Adrenal gland (tissue), 12 donors: ENCODE results near the gene KIAA0930. TPM values are rescaled to one million over a fixed set of nuclear protein-coding genes. Genes with fewer than 3 reads are reported as not detected.
A peak's percentile ranks its signal among the peaks of the same experiment; 100 is the strongest.

Experiments
- DNase-seq, 7 donors: peaks; one replicate each; pipeline ENCODE4 v3.0.0-alpha.2; 2019 to 2020
- H3K27ac ChIP-seq, 5 donors: fragments of 200-600 bp; sonication (generic) in 4 of 5; 1 replicate in 3 of 5; 2 replicates in 2 of 5; pipeline versions ENCODE4 v1.5.1 to v1.8.0; 2016 to 2020; ENCODE audit warnings: mild to moderate bottlenecking in 1 of 5
- H3K27me3 ChIP-seq: fragments of 200-600 bp; 2 replicates; pipeline ENCODE4 v1.8.0; 2021
- H3K36me3 ChIP-seq, 2 donors: fragments of 200-600 bp; replicated peaks in 1 of 2; 1 replicate in 1 of 2; 2 replicates in 1 of 2; pipeline versions ENCODE4 v1.5.1 to v1.8.0; 2018 to 2022
- H3K4me1 ChIP-seq, 2 donors: fragments of 200-600 bp; replicated peaks in 1 of 2; 1 replicate in 1 of 2; 2 replicates in 1 of 2; pipeline versions ENCODE4 v1.5.1 to v1.8.0; 2018 to 2021
- H3K4me3 ChIP-seq, 4 donors: fragments of 200-600 bp; sonication (generic) in 3 of 4; one replicate each; pipeline ENCODE4 v1.5.1; 2016 to 2018
- H3K9me3 ChIP-seq, 3 donors: fragments of 200-600 bp; sonication (generic) in 1 of 3; replicated peaks in 1 of 3; 1 replicate in 2 of 3; 2 replicates in 1 of 3; pipeline versions ENCODE4 v1.5.1 to v1.8.0; 2016 to 2021
- POLR2A ChIP-seq, 2 donors: fragments of 450-650 bp; IDR thresholded peaks; one replicate each; pipeline ENCODE4 v1.6.1; 2017; ENCODE audit warnings: antibody characterized with exemption in 2 of 2, mild to moderate bottlenecking in 2 of 2, moderate library complexity in 1 of 2
- WGBS, 4 donors: extraction: QIAGEN DNeasy Blood & Tissue Kit in 2 of 4; methylation state at CpG; one replicate each; pipeline versions ENCODE4 v1.1.5 to v1.1.7; 2013 to 2017; 5-methylcytosine and 5-hydroxymethylcytosine counted together
- intact Hi-C, 2 donors: fragments of 100-400 bp; cut with DNase I; formaldehyde crosslinking; loops; one replicate each; pipeline versions ENCODE4 v1.14.1 to v1.15.0; 2022 to 2023
- polyA plus RNA-seq, 3 donors: library from polyadenylated mRNA; stranded (reverse); fragments of 200-250 nt in 2 of 3; fragments of 350-450 nt in 1 of 3; fragmentation: Illumina TruSeq in 1 of 3; extraction: RNeasy Lipid Tissue Mini Kit (QIAGEN cat#74804) in 1 of 3; gene quantifications; one replicate each; pipeline ENCODE4 v1.2.3, GENCODE V29; 2013 to 2014
- total RNA-seq, 9 donors: library from RNA; depleted of rRNA in 4 of 9; stranded (reverse); fragments of >200 nt in 4 of 9; fragments of 120-200 nt in 1 of 9; fragmentation: NEBNext Ultra II Directional in 1 of 9; extraction: Animal tissue kit (Norgen Biotek cat#: 25700) in 1 of 9; gene quantifications; one replicate each; pipeline versions ENCODE4 v1.1.0 to v1.2.4, GENCODE V29; 2013 to 2023
- TF ChIP-seq, protein P1 (sequence below), 6 experiments: fragments of 450-650 bp in 4 of 6; fragments of 200-600 bp in 2 of 6; sonication (generic) in 1 of 6; IDR thresholded peaks; 1 replicate in 5 of 6; 2 replicates in 1 of 6; pipeline versions ENCODE4 v1.5.1 to v1.8.0; 2016 to 2021; ENCODE audit warnings: antibody characterized with exemption in 6 of 6, mild to moderate bottlenecking in 2 of 6, moderate library complexity in 1 of 6
- donor health status: healthy with polysubstance abuse.
- donor health status: Bipolar disorder and iron deficiency.
- donor health status: DM: yes; HTN: yes; CAD: no.
- donor health status: DM: no; HTN: no; CAD: no.
- donor health status: DM: no; HTN: no; CAD: no.
- donor health status: DM: yes; HTN: yes; CAD: no.

Gene KIAA0930
- total and polyA plus RNA-seq, 12 donors = 40.3 to 183 (median 96.4) TPM

DNA sequence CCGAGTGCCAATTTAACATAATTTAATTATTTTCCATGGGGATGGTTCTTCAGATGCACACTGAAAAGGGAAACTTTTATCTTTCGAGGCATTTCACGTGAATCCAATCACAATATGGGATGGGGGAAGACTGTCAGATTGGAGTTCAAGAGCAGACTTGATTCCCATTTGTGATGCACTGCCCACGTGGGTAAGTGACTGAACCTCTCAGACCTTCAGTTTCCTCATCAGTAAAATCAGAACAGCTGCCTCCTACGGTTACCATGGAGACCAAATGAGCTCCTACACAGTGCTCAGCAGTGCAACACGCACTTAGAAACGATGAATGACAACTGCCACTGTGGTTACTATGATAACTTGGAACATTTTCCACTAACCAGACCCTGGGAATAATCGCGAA, 21.7 kb downstream of the KIAA0930 start:
- WGBS, 4 donors = 70 to 83% (median 81%) methylated on average over 9 of the region's 9 CpGs
- H3K27ac ChIP-seq = no peak overlapping the region
- H3K4me1 ChIP-seq = peaks cover 5% of the 10 kb centered on the region in 2 donors
- no peak for DNase-seq
- H3K36me3 ChIP-seq = no peaks in the 10 kb centered on the region
- intact Hi-C loops = no loop called here
- TF ChIP-seq POLR2A (IDR thresholded peaks at IDR 0.05) = no peak
- TF ChIP-seq, protein P1, sequence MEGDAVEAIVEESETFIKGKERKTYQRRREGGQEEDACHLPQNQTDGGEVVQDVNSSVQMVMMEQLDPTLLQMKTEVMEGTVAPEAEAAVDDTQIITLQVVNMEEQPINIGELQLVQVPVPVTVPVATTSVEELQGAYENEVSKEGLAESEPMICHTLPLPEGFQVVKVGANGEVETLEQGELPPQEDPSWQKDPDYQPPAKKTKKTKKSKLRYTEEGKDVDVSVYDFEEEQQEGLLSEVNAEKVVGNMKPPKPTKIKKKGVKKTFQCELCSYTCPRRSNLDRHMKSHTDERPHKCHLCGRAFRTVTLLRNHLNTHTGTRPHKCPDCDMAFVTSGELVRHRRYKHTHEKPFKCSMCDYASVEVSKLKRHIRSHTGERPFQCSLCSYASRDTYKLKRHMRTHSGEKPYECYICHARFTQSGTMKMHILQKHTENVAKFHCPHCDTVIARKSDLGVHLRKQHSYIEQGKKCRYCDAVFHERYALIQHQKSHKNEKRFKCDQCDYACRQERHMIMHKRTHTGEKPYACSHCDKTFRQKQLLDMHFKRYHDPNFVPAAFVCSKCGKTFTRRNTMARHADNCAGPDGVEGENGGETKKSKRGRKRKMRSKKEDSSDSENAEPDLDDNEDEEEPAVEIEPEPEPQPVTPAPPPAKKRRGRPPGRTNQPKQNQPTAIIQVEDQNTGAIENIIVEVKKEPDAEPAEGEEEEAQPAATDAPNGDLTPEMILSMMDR (IDR thresholded peaks at IDR 0.05) = no peak
- no peaks in the 10 kb centered on the region for H3K9me3 ChIP-seq
- H3K4me3 ChIP-seq = no peak overlapping the region
- no peaks in the 10 kb centered on the region for H3K27me3 ChIP-seq

DNA sequence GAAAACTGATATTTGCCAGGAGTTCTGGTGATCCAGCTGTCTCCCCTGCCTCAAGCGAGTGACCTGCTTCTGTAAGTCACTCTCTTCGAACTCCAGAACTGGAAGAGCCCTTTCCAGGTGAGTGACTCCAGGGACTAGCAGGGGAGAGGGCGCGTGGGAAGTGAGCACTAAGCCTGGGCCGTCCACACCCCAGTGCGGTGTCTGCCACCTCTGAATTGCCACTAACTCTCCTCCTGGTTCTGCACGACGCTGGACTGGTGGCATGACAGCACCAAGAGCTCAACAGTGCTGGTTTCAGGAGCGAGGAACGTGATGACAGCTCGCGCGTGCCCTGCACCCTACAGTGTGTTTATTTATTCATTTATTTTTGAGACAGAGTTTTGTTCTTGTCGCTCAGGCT, 22.9 kb downstream of the KIAA0930 start:
- WGBS, 4 donors = 92 to 95% (median 94%) methylated on average over 13 to 14 of the region's 14 CpGs
- intact Hi-C loops = no loop called here
- Histone ChIP-seq H3K27ac (no peak overlapping the region), H3K4me3 (no peak overlapping the region), H3K9me3 (no peaks in the 10 kb centered on the region), H3K27me3 (no peaks in the 10 kb centered on the region), H3K4me1 (peaks cover 4 to 6% of the 10 kb centered on the region in 2 donors), H3K36me3 (no peaks in the 10 kb centered on the region)
- TF ChIP-seq, protein P1 (IDR thresholded peaks at IDR 0.05) = no peak
- TF ChIP-seq POLR2A (IDR thresholded peaks at IDR 0.05) = no peak
- no peak for DNase-seq

GRCh38 chr22:45217345-45217744, 23.3 kb downstream of the KIAA0930 start:
- TF ChIP-seq POLR2A (IDR thresholded peaks at IDR 0.05) = no peak
- TF ChIP-seq, protein P1 (IDR thresholded peaks at IDR 0.05) = no peak
- Histone ChIP-seq H3K4me3 (no peak overlapping the region), H3K27ac (no peak overlapping the region), H3K4me1 (peaks cover 6 to 9% of the 10 kb centered on the region in 2 donors), H3K9me3 (no peaks in the 10 kb centered on the region), H3K27me3 (no peaks in the 10 kb centered on the region), H3K36me3 (no peaks in the 10 kb centered on the region)
- intact Hi-C loops = no loop called here
- WGBS, 4 donors = 89 to 95% (median 91%) methylated on average over 6 of the region's 6 CpGs
- no peak for DNase-seq

- Histone ChIP-seq H3K9me3 (no peaks in the 10 kb centered on the region), H3K36me3 (no peaks in the 10 kb centered on the region), H3K4me1 (peaks cover 16 to 17% of the 10 kb centered on the region in 2 donors), H3K27ac (no peak overlapping the region), H3K27me3 (no peaks in the 10 kb centered on the region), H3K4me3 (no peak overlapping the region)
- 55 to 70% (median 64%) methylated on average over 22 of the region's 22 CpGs for WGBS, 4 donors
- peak in 1 of 7 donors; percentile 7 for DNase-seq
- intact Hi-C loops = no loop called here
- no peak for TF ChIP-seq POLR2A (IDR thresholded peaks at IDR 0.05)
- TF ChIP-seq, protein P1 (IDR thresholded peaks at IDR 0.05) = no peak
Observed at GRCh38 chr22:45216133-45217003, 24.3 kb downstream of the KIAA0930 start.
